Bronchial epithelial cell (primary cell): ENCODE results near the gene FOXN3. TPM values are rescaled to one million over a fixed set of nuclear protein-coding genes. Genes with fewer than 3 reads are reported as not detected.

ENCODE experiments used
- DNase-seq: peaks from one replicate; pipeline ENCODE4 v3.0.0-alpha.2; 2010; ENCODE audit warnings: low read depth
- FAIRE-seq: peaks from 2 replicates; lab custom pipeline; 2011; peaks lifted over from hg19 to GRCh38; lab: Jason Lieb, UNC
- H3K27me3 ChIP-seq: 2 replicates; pipeline ENCODE4 v1.5.1; 2011; ENCODE audit warnings: low read length; ENCODE audit not compliant: control insufficient read depth, insufficient read depth
- H3K36me3 ChIP-seq: 2 replicates; pipeline ENCODE4 v1.5.1; 2011; ENCODE audit warnings: low read length; ENCODE audit not compliant: control insufficient read depth, insufficient read depth
- H3K4me3 ChIP-seq: 2 replicates; pipeline ENCODE4 v1.5.1; 2011; ENCODE audit warnings: mild to moderate bottlenecking, low read depth, low read length, control low read depth
- total RNA-seq: library from RNA; depleted of rRNA; stranded (reverse); fragments of >200 nt; gene quantifications from 2 replicates; pipeline ENCODE4 v1.2.1, GENCODE V29; 2014
- TF ChIP-seq, protein P1 (sequence below): IDR thresholded peaks from 2 replicates; pipeline ENCODE4 v1.5.1; 2011; ENCODE audit warnings: mild to moderate bottlenecking, moderate library complexity, low read length, control low read depth, inconsistent platforms; ENCODE audit not compliant: insufficient read depth, severe bottlenecking

FOXN3 gene
- total RNA-seq, 1 donor from 2014 or later: 5.8 TPM

DNA sequence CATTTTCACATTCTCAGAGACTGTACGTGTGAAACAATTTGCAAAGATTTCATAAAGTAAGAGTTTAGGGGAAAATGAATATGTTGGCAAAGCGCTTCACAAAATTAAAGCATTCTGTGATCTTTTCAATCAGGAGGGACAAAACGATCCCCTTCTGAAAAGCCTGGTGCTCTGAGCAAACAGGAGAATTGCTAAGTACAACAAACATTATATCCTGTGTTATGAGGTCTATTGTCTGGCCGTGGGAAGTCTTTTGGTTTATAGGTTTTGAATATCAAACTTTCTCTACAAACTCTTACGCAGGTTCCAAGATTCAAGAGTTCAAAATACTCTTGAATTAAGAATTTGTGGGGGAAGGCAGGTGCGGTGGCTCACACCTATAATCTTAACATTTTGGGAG lies 7.2 kb upstream of the FOXN3 start:
- no peak for FAIRE-seq
- H3K27me3 ChIP-seq: no peaks in the 10 kb centered on the region
- TF ChIP-seq, protein P1, sequence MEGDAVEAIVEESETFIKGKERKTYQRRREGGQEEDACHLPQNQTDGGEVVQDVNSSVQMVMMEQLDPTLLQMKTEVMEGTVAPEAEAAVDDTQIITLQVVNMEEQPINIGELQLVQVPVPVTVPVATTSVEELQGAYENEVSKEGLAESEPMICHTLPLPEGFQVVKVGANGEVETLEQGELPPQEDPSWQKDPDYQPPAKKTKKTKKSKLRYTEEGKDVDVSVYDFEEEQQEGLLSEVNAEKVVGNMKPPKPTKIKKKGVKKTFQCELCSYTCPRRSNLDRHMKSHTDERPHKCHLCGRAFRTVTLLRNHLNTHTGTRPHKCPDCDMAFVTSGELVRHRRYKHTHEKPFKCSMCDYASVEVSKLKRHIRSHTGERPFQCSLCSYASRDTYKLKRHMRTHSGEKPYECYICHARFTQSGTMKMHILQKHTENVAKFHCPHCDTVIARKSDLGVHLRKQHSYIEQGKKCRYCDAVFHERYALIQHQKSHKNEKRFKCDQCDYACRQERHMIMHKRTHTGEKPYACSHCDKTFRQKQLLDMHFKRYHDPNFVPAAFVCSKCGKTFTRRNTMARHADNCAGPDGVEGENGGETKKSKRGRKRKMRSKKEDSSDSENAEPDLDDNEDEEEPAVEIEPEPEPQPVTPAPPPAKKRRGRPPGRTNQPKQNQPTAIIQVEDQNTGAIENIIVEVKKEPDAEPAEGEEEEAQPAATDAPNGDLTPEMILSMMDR: no peak

DNA sequence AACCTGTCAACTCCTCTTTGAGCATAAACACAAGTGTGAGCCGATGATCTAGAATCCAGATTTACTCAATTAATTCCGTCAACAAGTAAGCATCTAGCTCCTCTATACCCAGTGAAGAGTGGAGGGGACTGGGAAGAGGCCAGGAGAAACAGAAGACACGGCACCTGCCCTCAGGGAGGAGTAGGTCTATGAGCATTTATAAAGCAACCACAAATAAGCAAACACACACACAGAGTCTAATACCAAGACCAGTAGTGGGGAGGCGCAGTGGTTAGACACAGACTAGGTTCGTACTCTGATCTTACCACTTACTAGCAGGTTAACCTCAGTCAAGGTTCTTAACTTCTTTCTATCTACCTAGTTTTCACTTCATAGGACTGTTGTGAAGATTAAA lies 5.9 kb upstream of the FOXN3 start:
- FAIRE-seq (no peak), DNase-seq (no peak)
- Histone ChIP-seq H3K4me3 (no peak overlapping the region), H3K27me3 (no peaks in the 10 kb centered on the region), H3K36me3 (no peaks in the 10 kb centered on the region)
- TF ChIP-seq, protein P1: no peak

More for the DNA sequence above, 7.2 kb upstream of the FOXN3 start:
- Histone ChIP-seq H3K4me3 (no peak overlapping the region), H3K36me3 (no peaks in the 10 kb centered on the region)
- DNase-seq: no peak

DNA sequence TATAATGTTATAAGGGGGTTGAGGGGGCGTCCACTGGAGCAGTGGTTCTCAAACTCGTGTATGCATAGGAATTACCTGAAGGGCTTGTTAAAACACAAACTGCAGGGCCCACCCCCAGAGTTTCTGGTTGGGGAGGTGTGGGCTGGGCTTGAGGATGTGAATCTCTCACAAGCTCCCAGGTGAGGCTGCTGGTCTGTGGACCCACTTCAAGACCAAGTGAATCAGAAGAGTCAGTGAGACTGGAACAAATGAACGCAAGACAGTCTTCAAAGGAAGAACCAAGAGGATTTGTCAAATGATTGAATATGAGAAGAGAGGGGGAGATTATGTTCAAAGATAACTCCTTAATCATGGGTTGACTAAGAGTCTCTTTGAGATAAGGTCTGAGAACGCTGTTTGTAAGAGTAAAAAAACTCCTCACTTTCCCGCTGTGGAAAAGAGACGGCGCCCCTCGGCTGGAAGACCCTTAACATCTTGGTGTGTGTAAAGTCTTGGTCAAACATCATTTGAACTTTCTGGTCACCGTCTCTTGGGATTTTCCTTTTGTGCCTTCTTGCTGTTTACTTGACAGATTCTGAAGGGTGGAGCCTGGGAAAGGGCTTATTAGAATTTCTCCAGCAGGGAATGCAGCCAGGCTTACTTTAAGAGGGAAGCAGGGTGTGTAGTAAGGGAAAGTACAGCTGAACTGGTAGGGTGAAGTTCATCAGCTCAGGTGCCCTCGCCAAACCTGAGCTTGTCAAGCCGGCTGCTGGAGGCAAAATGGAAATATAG lies 5.3 kb upstream of the FOXN3 start:
- FAIRE-seq (peak; percentile 28), DNase-seq (peak; percentile 46)
- no peaks in the 10 kb centered on the region for H3K27me3 ChIP-seq
- H3K36me3 ChIP-seq: no peaks in the 10 kb centered on the region
- TF ChIP-seq, protein P1: no peak
- no peak overlapping the region for H3K4me3 ChIP-seq

DNA sequence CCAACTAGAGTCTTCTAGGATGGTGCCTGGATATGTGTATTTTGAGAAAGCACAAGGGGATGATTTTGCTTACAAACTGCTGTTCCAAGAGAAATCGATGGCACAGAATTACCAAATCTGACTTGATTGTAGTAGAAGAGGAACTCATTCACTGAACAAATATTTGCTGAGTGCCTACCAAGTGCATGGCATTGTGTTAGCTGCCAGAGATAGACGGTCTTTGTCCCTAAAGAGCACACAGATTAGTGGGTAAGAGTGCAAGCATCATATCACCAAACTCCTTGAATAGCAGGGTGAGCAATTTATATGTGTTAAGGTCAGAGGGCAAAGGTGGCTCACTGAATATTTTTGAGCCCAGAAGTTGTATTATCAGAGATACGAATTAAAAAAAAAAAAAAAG lies 3.5 kb upstream of the FOXN3 start:
- Histone ChIP-seq H3K4me3 (no peak overlapping the region), H3K36me3 (no peaks in the 10 kb centered on the region), H3K27me3 (no peaks in the 10 kb centered on the region)
- FAIRE-seq (no peak), DNase-seq (no peak)
- TF ChIP-seq, protein P1: no peak

DNA sequence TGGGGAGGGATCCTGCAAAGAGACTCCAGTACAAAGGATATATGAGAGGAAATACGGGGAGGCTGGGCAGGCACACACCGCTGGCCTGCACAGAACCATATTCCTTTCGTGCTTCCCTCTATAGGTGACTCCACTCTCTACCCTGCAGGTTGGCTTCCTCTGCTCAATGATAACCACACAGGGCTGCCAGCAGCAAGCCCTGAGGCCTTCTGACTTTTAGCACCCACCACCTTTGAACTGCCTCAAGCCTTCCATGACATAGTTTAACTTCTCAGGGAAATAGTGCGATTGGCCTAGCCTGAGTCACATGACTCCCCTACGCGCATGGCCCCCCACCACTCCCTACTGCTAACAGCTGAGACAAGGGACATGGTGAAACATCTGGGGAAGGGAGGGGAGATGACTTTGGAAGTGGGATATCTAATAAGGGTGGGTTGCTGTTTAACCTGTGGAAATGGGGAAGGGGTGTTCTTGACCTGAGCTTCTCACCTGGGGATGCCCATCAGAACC lies 3.0 kb upstream of the FOXN3 start:
- TF ChIP-seq, protein P1: no peak
- no peak for DNase-seq
- no peaks in the 10 kb centered on the region for H3K36me3 ChIP-seq
- FAIRE-seq: no peak
- no peak overlapping the region for H3K4me3 ChIP-seq
- no peaks in the 10 kb centered on the region for H3K27me3 ChIP-seq
